ENCODE data around the gene FAM83B. TPM values are rescaled to one million over a fixed set of nuclear protein-coding genes. Genes with fewer than 3 reads are reported as not detected.

The FAM83B gene
- total RNA-seq, 4 donors from 2014 or later, result 116 to 152 (median 129) TPM

GRCh38 chr6:54827010-54827409 lies 19.6 kb upstream of the FAM83B start:
- intact Hi-C loops (cut with DNase I; ENCODE audit: low total_unique reads), result no loop called here
- TF ChIP-seq CTCF (IDR thresholded peaks at IDR 0.05) (no peak), POLR2A (IDR thresholded peaks at IDR 0.05) (no peak)
- WGBS, 2 donors, result 70 to 75% methylated on average over 2 of the region's 2 CpGs
- no peak for DNase-seq (ENCODE audit: low spot score in 2 of 2)
- no peak overlapping the region for H3K4me3 ChIP-seq (ENCODE audit: low read depth, poor library complexity, severe bottlenecking)

GRCh38 chr6:54830216-54830615 lies 16.4 kb upstream of the FAM83B start:
- TF ChIP-seq POLR2A (IDR thresholded peaks at IDR 0.05), result no peak
- TF ChIP-seq CTCF (IDR thresholded peaks at IDR 0.05), result no peak
- DNase-seq (ENCODE audit: low spot score in 2 of 2), result no peak
- intact Hi-C loops (cut with DNase I; ENCODE audit: low total_unique reads), result no loop called here
- no peak overlapping the region for H3K4me3 ChIP-seq (ENCODE audit: low read depth, poor library complexity, severe bottlenecking)
- WGBS, 2 donors, result 39 to 63% methylated on average over 1 of the region's 1 CpG

GRCh38 chr6:54835176-54835575 lies 11.4 kb upstream of the FAM83B start:
- intact Hi-C loops (cut with DNase I; ENCODE audit: low total_unique reads), result no loop called here
- DNase-seq (ENCODE audit: low spot score in 2 of 2), result no peak
- no peak overlapping the region for H3K4me3 ChIP-seq (ENCODE audit: low read depth, poor library complexity, severe bottlenecking)
- TF ChIP-seq POLR2A (IDR thresholded peaks at IDR 0.05) (no peak), CTCF (IDR thresholded peaks at IDR 0.05) (no peak)
- 77 to 84% methylated on average over 1 of the region's 1 CpG for WGBS, 2 donors

- peak overlapping the region; percentile 46 for H3K4me3 ChIP-seq (ENCODE audit: low read depth, poor library complexity, severe bottlenecking)
- intact Hi-C loops (cut with DNase I; ENCODE audit: low total_unique reads), result no loop called here
- TF ChIP-seq POLR2A (IDR thresholded peaks at IDR 0.05), result no peak
- TF ChIP-seq CTCF (IDR thresholded peaks at IDR 0.05), result no peak
- no peak for DNase-seq (ENCODE audit: low spot score in 2 of 2)
- WGBS, 2 donors, result 6 to 7% methylated on average over 31 to 35 of the region's 35 CpGs
These were observed 495 bp downstream of the FAM83B start for GRCh38 chr6:54846857-54847674.

DNA sequence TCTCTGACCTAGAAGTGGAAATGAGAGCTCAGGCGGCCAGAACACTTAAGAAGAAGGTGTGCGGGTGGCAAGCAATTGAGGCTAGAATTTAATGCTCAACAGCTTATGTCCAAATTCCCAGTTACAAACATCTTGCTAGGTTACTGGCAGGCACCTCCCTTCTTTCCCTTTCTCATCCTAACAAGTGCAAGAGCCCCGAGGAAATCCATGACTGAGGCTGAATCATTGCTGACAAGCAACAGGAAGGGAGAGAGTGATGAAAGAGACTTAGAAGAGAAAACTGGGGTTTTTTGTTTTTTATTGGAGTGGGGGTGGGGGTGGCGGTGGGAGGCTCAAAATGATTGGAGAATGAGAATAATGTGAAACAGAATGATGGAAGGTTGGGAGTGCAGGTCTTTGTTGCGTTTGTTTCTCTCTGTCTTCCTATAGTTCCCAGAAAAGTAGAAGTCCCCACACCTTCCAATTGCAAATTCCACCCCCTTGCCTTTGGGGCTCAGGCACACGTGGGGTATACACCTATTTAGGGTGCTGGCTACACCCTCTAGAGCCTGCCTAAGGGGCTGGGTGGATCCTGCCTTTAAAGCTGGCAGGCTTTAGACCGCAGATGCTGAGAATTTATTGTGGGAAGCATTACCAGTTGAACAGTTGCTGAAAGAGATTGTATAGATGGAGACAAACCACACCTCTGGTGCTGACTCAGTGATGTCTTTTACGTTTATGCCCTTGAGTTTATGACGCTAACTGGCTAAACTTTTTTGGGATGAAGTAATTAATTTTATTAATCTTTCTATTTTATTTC lies 1.4 kb downstream of the FAM83B start:
- WGBS, 2 donors, result 42 to 47% methylated on average over 9 of the region's 9 CpGs
- peak in 1 of 2 donors; percentile 47 for DNase-seq (ENCODE audit: low spot score in 2 of 2)
- no peak overlapping the region for H3K4me3 ChIP-seq (ENCODE audit: low read depth, poor library complexity, severe bottlenecking)
- TF ChIP-seq POLR2A (IDR thresholded peaks at IDR 0.05), result no peak
- intact Hi-C loops (cut with DNase I; ENCODE audit: low total_unique reads), result no loop called here

GRCh38 chr6:54850114-54850513 lies 3.5 kb downstream of the FAM83B start:
- TF ChIP-seq CTCF (IDR thresholded peaks at IDR 0.05) (no peak), POLR2A (IDR thresholded peaks at IDR 0.05) (no peak)
- intact Hi-C loops (cut with DNase I; ENCODE audit: low total_unique reads), result no loop called here
- no peak overlapping the region for H3K4me3 ChIP-seq (ENCODE audit: low read depth, poor library complexity, severe bottlenecking)
- DNase-seq (ENCODE audit: low spot score in 2 of 2), result no peak
- 39 to 43% methylated on average over 2 of the region's 2 CpGs for WGBS, 2 donors
